Naive thymus-derived CD4-positive, alpha-beta T cell (primary cell): Measurements from ENCODE around the gene CRAMP1. TPM values are rescaled to one million over a fixed set of nuclear protein-coding genes. Genes with fewer than 3 reads are reported as not detected.

ENCODE experiments used
- ATAC-seq: fragments of 150-1000 bp; cut with Tn5 transposase; 2 replicates; pipeline ENCODE4 v1.10.0; 2021; ENCODE audit warnings: mild to moderate bottlenecking, moderate library complexity
- CTCF ChIA-PET: fragments of 350-600 bp; sonication (Branson Sonifier 250); formaldehyde crosslinking; loops from one replicate; lab custom pipeline; 2021; ENCODE audit warnings: antibody characterized with exemption; lab: Charles Lee
- POLR2A ChIA-PET: fragments of 350-600 bp; sonication (Branson Sonifier 250); formaldehyde crosslinking; loops from one replicate; lab custom pipeline; 2021; ENCODE audit warnings: antibody characterized with exemption, inconsistent platforms; lab: Charles Lee
- DNase-seq, 9 donors: peaks; one replicate each; pipeline versions ENCODE4 v3.0.0 to v3.0.0-alpha.2; 2020 to 2022; ENCODE audit warnings: mixed read lengths in 1 of 9
- H3K27ac ChIP-seq: one replicate; pipeline ENCODE4 v1.7.0; 2013; ENCODE audit warnings: mild to moderate bottlenecking, low read depth, low read length, moderate library complexity
- H3K27me3 ChIP-seq, 2 donors: one replicate each; pipeline ENCODE4 v1.7.0; 2013; ENCODE audit warnings: low read length in 2 of 2, mild to moderate bottlenecking in 2 of 2, moderate library complexity in 2 of 2; ENCODE audit not compliant: control insufficient read depth in 2 of 2, insufficient read depth in 2 of 2
- H3K36me3 ChIP-seq, 3 experiments: 1 replicate in 2 of 3; 2 replicates in 1 of 3; pipeline ENCODE4 v1.7.0; 2013; ENCODE audit warnings: low read length in 3 of 3, mild to moderate bottlenecking in 3 of 3, moderate library complexity in 1 of 3; ENCODE audit not compliant: insufficient read depth in 3 of 3, control insufficient read depth in 2 of 3
- H3K4me1 ChIP-seq, 2 donors: one replicate each; pipeline ENCODE4 v1.7.0; 2013; ENCODE audit warnings: low read length in 2 of 2, mild to moderate bottlenecking in 2 of 2, moderate library complexity in 1 of 2; ENCODE audit not compliant: control insufficient read depth in 2 of 2, insufficient read depth in 2 of 2
- H3K4me3 ChIP-seq: 2 replicates; pipeline ENCODE4 v1.7.0; 2013; ENCODE audit warnings: mild to moderate bottlenecking, low read length
- H3K9me3 ChIP-seq, 3 experiments: 1 replicate in 2 of 3; 2 replicates in 1 of 3; pipeline ENCODE4 v1.7.0; 2013; ENCODE audit warnings: low read length in 3 of 3; ENCODE audit not compliant: control insufficient read depth in 2 of 3
- H3K27ac Mint-ChIP-seq, 9 donors: one replicate each; pipeline ENCODE4 v1.8.0; 2020 to 2022; ENCODE audit warnings: mixed read lengths in 9 of 9, mild to moderate bottlenecking in 8 of 9, moderate library complexity in 5 of 9, inconsistent platforms in 2 of 9
- H3K27me3 Mint-ChIP-seq, 5 donors: one replicate each; pipeline ENCODE4 v1.8.0; 2021 to 2022; ENCODE audit warnings: mixed read lengths in 5 of 5, mild to moderate bottlenecking in 1 of 5
- H3K36me3 Mint-ChIP-seq, 5 donors: one replicate each; pipeline ENCODE4 v1.8.0; 2020 to 2022; ENCODE audit warnings: mixed read lengths in 5 of 5, mild to moderate bottlenecking in 3 of 5, inconsistent platforms in 1 of 5
- H3K4me1 Mint-ChIP-seq, 7 donors: one replicate each; pipeline ENCODE4 v1.8.0; 2020 to 2022; ENCODE audit warnings: mixed read lengths in 7 of 7, mild to moderate bottlenecking in 3 of 7, inconsistent platforms in 1 of 7
- H3K4me3 Mint-ChIP-seq, 10 donors: one replicate each; pipeline ENCODE4 v1.8.0; 2020 to 2022; ENCODE audit warnings: mild to moderate bottlenecking in 10 of 10, mixed read lengths in 10 of 10, moderate library complexity in 6 of 10, inconsistent platforms in 2 of 10
- H3K9me3 Mint-ChIP-seq, 11 donors: one replicate each; pipeline ENCODE4 v1.8.0; 2020 to 2022; ENCODE audit warnings: mixed read lengths in 11 of 11, mild to moderate bottlenecking in 4 of 11, inconsistent platforms in 1 of 11, moderate library complexity in 1 of 11
- intact Hi-C, 2 donors: fragments of 100-400 bp; cut with micrococcal nuclease; formaldehyde crosslinking; loops; one replicate each; pipeline ENCODE4 v1.15.1; 2023
- polyA plus RNA-seq, 2 donors: library from polyadenylated mRNA; unstranded; fragments of 300-500 nt; fragmentation: Illumina TruSeq; gene quantifications; one replicate each; pipeline ENCODE4 v1.2.3, GENCODE V29; 2021
- total RNA-seq, 6 experiments: library from RNA in 5 of 6; stranded (reverse) in 5 of 6; gene quantifications; 1 replicate in 5 of 6; 2 replicates in 1 of 6; pipeline ENCODE4 v1.2.3 and lab custom pipeline; 2021 to 2026

Gene CRAMP1
- total and polyA plus RNA-seq, 7 experiments from 2014 or later: 2.1 to 33.2 (median 31.2) TPM

- Histone ChIP-seq H3K27ac (no peak overlapping the region), H3K4me1 (no peaks in the 10 kb centered on the region), H3K27me3 (no peaks in the 10 kb centered on the region), H3K9me3 (no peaks in the 10 kb centered on the region), H3K36me3 (no peaks in the 10 kb centered on the region), H3K4me3 (no peak overlapping the region)
- CTCF ChIA-PET: no interaction called here
- Mint-ChIP-seq H3K4me3 (no peak overlapping the region), H3K4me1 (no peaks in the 10 kb centered on the region), H3K27me3 (no peaks in the 10 kb centered on the region), H3K27ac (no peak overlapping the region), H3K9me3 (no peaks in the 10 kb centered on the region), H3K36me3 (peaks cover 0 to 6% (median 0%) of the 10 kb centered on the region in 5 donors)
- POLR2A ChIA-PET: no interaction called here
- DNase-seq (no peak), ATAC-seq (no peak)
- intact Hi-C loops: no loop called here
Observed at GRCh38 chr16:1580956-1581355, 31.2 kb upstream of the CRAMP1 start.

GRCh38 chr16:1581804-1582203 is 30.4 kb upstream of the CRAMP1 start:
- intact Hi-C loops: no loop called here
- H3K36me3 ChIP-seq: no peaks in the 10 kb centered on the region
- H3K27ac Mint-ChIP-seq: no peak overlapping the region

GRCh38 chr16:1583180-1583579 is 29.0 kb upstream of the CRAMP1 start:
- DNase-seq: no peak
- POLR2A ChIA-PET: no interaction called here
- intact Hi-C loops: no loop called here
- no peak overlapping the region for H3K4me3 ChIP-seq
- no peaks in the 10 kb centered on the region for H3K9me3 Mint-ChIP-seq
- H3K27ac ChIP-seq: no peak overlapping the region
- peaks cover 0 to 6% (median 0%) of the 10 kb centered on the region in 5 donors for H3K36me3 Mint-ChIP-seq
- H3K27me3 ChIP-seq: no peaks in the 10 kb centered on the region
- no peaks in the 10 kb centered on the region for H3K4me1 ChIP-seq
- no peak for ATAC-seq
- no peaks in the 10 kb centered on the region for H3K27me3 Mint-ChIP-seq
- no peaks in the 10 kb centered on the region for H3K36me3 ChIP-seq
- H3K4me3 Mint-ChIP-seq: no peak overlapping the region
- H3K9me3 ChIP-seq: no peaks in the 10 kb centered on the region
- no peaks in the 10 kb centered on the region for H3K4me1 Mint-ChIP-seq
- CTCF ChIA-PET: interaction anchor here (0.8 kb wide), 1 partner anchor 93 kb away, joined by 3 read pairs; no protein-coding TSS in a partner anchor
- H3K27ac Mint-ChIP-seq: no peak overlapping the region

More at GRCh38 chr16:1581804-1582203, 30.4 kb upstream of the CRAMP1 start:
- Mint-ChIP-seq H3K27me3 (no peaks in the 10 kb centered on the region), H3K4me3 (no peak overlapping the region), H3K9me3 (no peaks in the 10 kb centered on the region), H3K4me1 (no peaks in the 10 kb centered on the region), H3K36me3 (peaks cover 0 to 6% (median 0%) of the 10 kb centered on the region in 5 donors)
- Histone ChIP-seq H3K27me3 (no peaks in the 10 kb centered on the region), H3K27ac (no peak overlapping the region), H3K4me3 (no peak overlapping the region), H3K4me1 (no peaks in the 10 kb centered on the region), H3K9me3 (no peaks in the 10 kb centered on the region)
- DNase-seq (no peak), ATAC-seq (no peak)
- ChIA-PET CTCF (no interaction called here), POLR2A (no interaction called here)

GRCh38 chr16:1584926-1585484 is 27.2 kb upstream of the CRAMP1 start:
- no peaks in the 10 kb centered on the region for H3K4me1 ChIP-seq
- no peak for DNase-seq
- ChIA-PET POLR2A (no interaction called here), CTCF (no interaction called here)
- intact Hi-C loops: no loop called here
- H3K4me1 Mint-ChIP-seq: no peaks in the 10 kb centered on the region
- H3K36me3 Mint-ChIP-seq: peaks cover 0 to 6% (median 0%) of the 10 kb centered on the region in 5 donors
- no peaks in the 10 kb centered on the region for H3K9me3 Mint-ChIP-seq
- no peaks in the 10 kb centered on the region for H3K36me3 ChIP-seq
- no peak for ATAC-seq
- no peaks in the 10 kb centered on the region for H3K27me3 Mint-ChIP-seq
- no peaks in the 10 kb centered on the region for H3K27me3 ChIP-seq
- H3K4me3 Mint-ChIP-seq: no peak overlapping the region
- H3K4me3 ChIP-seq: no peak overlapping the region
- no peaks in the 10 kb centered on the region for H3K9me3 ChIP-seq
- no peak overlapping the region for H3K27ac ChIP-seq
- H3K27ac Mint-ChIP-seq: peak overlapping the region in 3 of 9 donors; percentile 0 to 78 (median 62)

- no peaks in the 10 kb centered on the region for H3K27me3 ChIP-seq
- ChIA-PET CTCF (no interaction called here), POLR2A (no interaction called here)
- no peaks in the 10 kb centered on the region for H3K4me1 ChIP-seq
- no peak overlapping the region for H3K4me3 Mint-ChIP-seq
- peaks cover 0 to 3% (median 0%) of the 10 kb centered on the region in 7 donors for H3K4me1 Mint-ChIP-seq
- no peak overlapping the region for H3K4me3 ChIP-seq
- H3K36me3 ChIP-seq: no peaks in the 10 kb centered on the region
- no peaks in the 10 kb centered on the region for H3K9me3 Mint-ChIP-seq
- H3K27ac Mint-ChIP-seq: peak overlapping the region in 1 of 9 donors; percentile 62
- no peak overlapping the region for H3K27ac ChIP-seq
- H3K27me3 Mint-ChIP-seq: no peaks in the 10 kb centered on the region
- H3K36me3 Mint-ChIP-seq: peaks cover 0 to 4% (median 0%) of the 10 kb centered on the region in 5 donors
- intact Hi-C loops: no loop called here
- ATAC-seq (no peak), DNase-seq (no peak)
- H3K9me3 ChIP-seq: no peaks in the 10 kb centered on the region
Observed at GRCh38 chr16:1590366-1590765, 21.8 kb upstream of the CRAMP1 start.

- Histone ChIP-seq H3K9me3 (no peaks in the 10 kb centered on the region), H3K36me3 (no peaks in the 10 kb centered on the region), H3K4me1 (no peaks in the 10 kb centered on the region), H3K4me3 (no peak overlapping the region), H3K27me3 (no peaks in the 10 kb centered on the region), H3K27ac (no peak overlapping the region)
- CTCF ChIA-PET: no interaction called here
- peak overlapping the region in 1 of 9 donors; percentile 28 for H3K27ac Mint-ChIP-seq
- POLR2A ChIA-PET: no interaction called here
- H3K27me3 Mint-ChIP-seq: no peaks in the 10 kb centered on the region
- ATAC-seq (no peak), DNase-seq (no peak)
- intact Hi-C loops: no loop called here
- H3K9me3 Mint-ChIP-seq: no peaks in the 10 kb centered on the region
- H3K4me3 Mint-ChIP-seq: no peak overlapping the region
- peaks cover 0 to 4% (median 0%) of the 10 kb centered on the region in 5 donors for H3K36me3 Mint-ChIP-seq
- peaks cover 0 to 3% (median 0%) of the 10 kb centered on the region in 7 donors for H3K4me1 Mint-ChIP-seq
Observed at GRCh38 chr16:1590930-1591705, 21.0 kb upstream of the CRAMP1 start.
